Osteocyte (in vitro differentiated cells): Measurements from ENCODE around the gene BRD3. TPM values are rescaled to one million over a fixed set of nuclear protein-coding genes. Genes with fewer than 3 reads are reported as not detected.

Experiments
- DNase-seq: peaks from one replicate; pipeline ENCODE4 v3.0.0; 2021; ENCODE audit warnings: mixed read lengths; ENCODE audit not compliant: unreplicated experiment; ENCODE audit errors: extremely low spot score
- H3K27ac Mint-ChIP-seq: one replicate; pipeline ENCODE4 v1.8.0; 2021; ENCODE audit warnings: mild to moderate bottlenecking, mixed read lengths; ENCODE audit not compliant: unreplicated experiment
- H3K27me3 Mint-ChIP-seq: one replicate; pipeline ENCODE4 v1.8.0; 2021; ENCODE audit warnings: mixed read lengths; ENCODE audit not compliant: unreplicated experiment
- H3K36me3 Mint-ChIP-seq: one replicate; pipeline ENCODE4 v1.8.0; 2021; ENCODE audit warnings: mixed read lengths; ENCODE audit not compliant: unreplicated experiment
- H3K4me1 Mint-ChIP-seq: one replicate; pipeline ENCODE4 v1.8.0; 2021; ENCODE audit warnings: mixed read lengths; ENCODE audit not compliant: unreplicated experiment
- H3K4me3 Mint-ChIP-seq: one replicate; pipeline ENCODE4 v1.8.0; 2021; ENCODE audit warnings: mild to moderate bottlenecking, moderate library complexity, mixed read lengths; ENCODE audit not compliant: unreplicated experiment
- H3K9me3 Mint-ChIP-seq: one replicate; pipeline ENCODE4 v1.8.0; 2021; ENCODE audit warnings: mixed read lengths; ENCODE audit not compliant: unreplicated experiment
- CTCF ChIP-seq: fragments of 200-600 bp; sonication (generic); IDR thresholded peaks from 2 replicates; pipeline ENCODE4 v1.5.0; 2021; ENCODE audit warnings: antibody characterized with exemption, mild to moderate bottlenecking, moderate library complexity
- total RNA-seq: library from RNA; stranded (reverse); gene quantifications from 2 replicates; pipeline ENCODE4 v1.2.1, GENCODE V29; 2021

BRD3 gene
- total RNA-seq, 1 donor from 2014 or later = 56.2 TPM

DNA sequence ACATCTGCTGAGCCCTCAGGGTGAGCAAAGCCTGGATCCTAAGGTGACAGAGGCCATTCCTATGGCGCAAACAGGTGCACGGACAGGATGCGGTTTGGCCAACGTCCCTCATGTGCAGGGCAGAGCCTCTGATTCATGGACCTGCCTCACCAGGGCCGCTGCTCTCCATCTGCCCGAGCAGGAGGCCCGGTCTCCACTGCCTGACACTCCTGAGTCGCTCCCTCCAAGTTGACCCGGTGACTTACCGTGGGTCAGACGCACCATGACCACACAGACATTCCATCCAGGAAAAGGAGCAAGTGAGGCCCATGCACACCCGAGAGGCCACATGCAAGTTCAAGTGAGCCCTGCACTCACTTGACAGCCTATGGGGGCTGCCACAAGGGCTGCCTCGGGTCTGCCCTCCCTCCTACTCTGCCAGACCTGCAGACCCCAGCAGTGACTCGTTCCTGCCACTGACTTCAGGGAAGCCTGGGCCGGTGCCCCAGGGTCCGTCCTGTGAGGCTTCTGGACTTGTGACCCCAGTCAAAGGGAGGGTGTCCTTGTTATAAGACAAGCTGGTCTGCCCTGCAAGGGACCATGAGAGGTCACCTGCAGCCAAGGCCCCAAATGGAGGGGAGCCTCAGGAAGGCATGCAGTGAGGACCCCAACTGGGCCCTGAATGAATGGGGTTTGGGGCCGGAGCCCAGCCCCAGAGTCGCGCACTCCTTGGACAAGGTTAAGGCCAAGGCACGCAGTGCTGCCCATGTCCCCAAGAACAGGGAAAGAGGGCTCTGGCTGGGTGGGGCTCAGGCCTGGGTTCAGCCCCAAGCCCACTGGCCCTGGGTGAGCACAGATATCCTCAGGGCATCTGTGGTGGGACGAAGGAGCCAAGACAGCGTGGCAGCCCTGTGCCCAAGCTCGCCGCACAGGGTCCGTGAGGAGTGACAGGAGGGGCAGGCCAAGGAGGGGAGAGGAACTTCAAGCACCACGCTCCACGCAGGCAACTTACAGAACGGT is 32.5 kb downstream of the BRD3 start:
- Mint-ChIP-seq H3K4me3 (no peak overlapping the region), H3K36me3 (peaks cover 61% of the 10 kb centered on the region), H3K4me1 (no peaks in the 10 kb centered on the region), H3K27me3 (no peaks in the 10 kb centered on the region), H3K9me3 (peaks cover 8% of the 10 kb centered on the region), H3K27ac (no peak overlapping the region)
- no peak for DNase-seq
- no peak for TF ChIP-seq CTCF

DNA sequence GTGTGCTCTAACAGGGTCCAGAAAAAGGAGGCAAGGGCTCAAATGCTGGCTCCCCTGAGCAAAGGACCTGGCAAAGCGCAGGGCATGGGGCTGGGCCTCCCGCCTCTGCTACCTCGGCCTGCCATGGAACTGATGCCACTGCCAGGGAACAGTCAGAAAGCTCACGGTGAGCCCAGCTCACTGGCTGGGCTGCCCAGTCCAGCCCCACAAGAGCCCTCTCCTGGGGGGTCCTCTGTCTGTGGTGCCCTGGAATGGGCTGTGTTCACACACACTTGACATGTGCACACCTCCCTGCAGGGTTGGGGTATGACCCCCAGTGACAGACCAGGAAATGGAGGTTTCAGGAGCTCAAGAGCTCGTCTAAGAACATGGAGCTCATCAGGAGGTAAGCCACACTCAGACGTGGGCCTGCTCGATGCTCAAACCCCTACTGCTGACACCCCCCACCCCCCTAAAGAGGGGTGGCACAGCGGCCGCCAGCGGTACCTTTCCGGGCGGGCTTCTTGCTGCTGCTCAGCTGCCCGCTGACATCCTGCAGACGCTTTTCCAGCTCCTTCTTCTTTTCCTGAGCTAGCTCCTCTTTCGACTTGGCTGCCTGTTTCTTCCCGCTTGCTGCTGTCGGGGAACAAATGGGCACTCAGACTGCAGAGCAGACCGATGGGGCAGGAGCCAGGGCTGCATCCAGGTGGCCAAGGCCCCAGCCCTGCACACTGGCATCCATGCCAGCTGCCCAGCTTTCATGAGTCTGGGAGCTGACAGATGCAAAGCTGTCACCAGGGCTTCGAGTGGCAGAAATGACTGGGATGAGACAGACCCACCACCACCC is 33.4 kb downstream of the BRD3 start:
- H3K27me3 Mint-ChIP-seq = no peaks in the 10 kb centered on the region
- peaks cover 8% of the 10 kb centered on the region for H3K9me3 Mint-ChIP-seq
- DNase-seq = no peak
- no peak for TF ChIP-seq CTCF
- H3K4me1 Mint-ChIP-seq = no peaks in the 10 kb centered on the region
- H3K36me3 Mint-ChIP-seq = peaks cover 52% of the 10 kb centered on the region
- H3K27ac Mint-ChIP-seq = no peak overlapping the region
- H3K4me3 Mint-ChIP-seq = no peak overlapping the region

GRCh38 chr9:134033516-134034214 is 34.2 kb downstream of the BRD3 start:
- peaks cover 8% of the 10 kb centered on the region for H3K9me3 Mint-ChIP-seq
- no peak for TF ChIP-seq CTCF
- no peak for DNase-seq
- peaks cover 46% of the 10 kb centered on the region for H3K36me3 Mint-ChIP-seq
- no peaks in the 10 kb centered on the region for H3K4me1 Mint-ChIP-seq
- H3K27me3 Mint-ChIP-seq = no peaks in the 10 kb centered on the region
- no peak overlapping the region for H3K27ac Mint-ChIP-seq
- no peak overlapping the region for H3K4me3 Mint-ChIP-seq

GRCh38 chr9:134032456-134033222 is 35.2 kb downstream of the BRD3 start:
- Mint-ChIP-seq H3K27ac (no peak overlapping the region), H3K36me3 (peaks cover 42% of the 10 kb centered on the region), H3K27me3 (no peaks in the 10 kb centered on the region), H3K4me1 (no peaks in the 10 kb centered on the region), H3K9me3 (peaks cover under 1% of the 10 kb centered on the region), H3K4me3 (no peak overlapping the region)
- no peak for DNase-seq
- TF ChIP-seq CTCF = no peak
